AML-193 (cell line): Measurements from ENCODE around the gene GRIK5.

ENCODE experiments used
- DNase-seq, 2 experiments: peaks; one replicate each; lab custom pipeline; 2025; lab: John Stamatoyannopoulos, UW

GRIK5 gene

DNA sequence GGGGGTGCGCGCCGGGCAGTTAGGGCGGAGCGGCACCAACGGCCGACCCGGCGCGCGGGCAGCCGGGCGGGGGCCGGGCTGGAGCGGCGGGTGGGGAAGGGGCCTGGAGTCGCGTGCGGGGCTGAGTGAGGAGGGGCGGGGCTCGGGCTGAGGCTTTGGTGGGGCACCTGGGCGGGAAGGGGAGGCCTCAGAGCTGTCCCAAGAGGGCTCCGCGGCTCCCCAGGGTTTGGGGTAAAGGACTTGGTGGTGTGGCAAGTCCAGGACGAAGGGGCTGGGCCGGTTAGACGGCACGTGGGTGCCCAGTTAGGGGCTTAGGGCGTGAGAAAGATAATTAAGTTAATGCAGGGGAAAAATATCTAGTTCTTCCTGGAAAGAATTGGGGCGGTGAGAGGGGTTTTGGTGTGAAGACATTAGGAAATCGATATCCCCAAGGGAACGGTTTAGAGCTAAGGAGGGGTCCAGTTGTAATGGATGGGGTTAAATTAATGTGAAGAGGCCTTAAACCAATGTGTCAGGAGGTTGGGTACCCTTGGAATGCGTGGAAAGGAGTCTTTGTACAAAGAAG is 6.5 kb upstream of the GRIK5 start:
- DNase-seq: no peak

- DNase-seq: peak; percentile 99
These were observed 5.8 kb upstream of the GRIK5 start, which contains the start of gene ZNF574 for GRCh38 chr19:42075616-42076379. TSS of gene ZNF574 (plus strand) at chr19:42076166. CDS start at chr19:42078607, 2,441 bp downstream.

DNA sequence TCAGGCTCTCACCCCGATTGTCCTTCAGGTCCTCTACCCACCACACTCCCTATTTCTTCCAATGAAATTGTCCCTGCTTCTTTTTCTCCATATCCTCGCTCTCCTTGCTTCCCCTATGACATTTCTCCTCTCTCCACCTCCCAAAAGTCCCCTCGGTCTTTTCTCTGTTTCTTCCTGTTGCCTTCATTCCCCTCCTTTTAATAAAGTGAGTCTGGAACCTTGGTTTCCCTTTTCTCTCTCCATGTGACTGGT is 5.3 kb upstream of the GRIK5 start:
- peak in 1 of 2 experiments; percentile 37 for DNase-seq

DNA sequence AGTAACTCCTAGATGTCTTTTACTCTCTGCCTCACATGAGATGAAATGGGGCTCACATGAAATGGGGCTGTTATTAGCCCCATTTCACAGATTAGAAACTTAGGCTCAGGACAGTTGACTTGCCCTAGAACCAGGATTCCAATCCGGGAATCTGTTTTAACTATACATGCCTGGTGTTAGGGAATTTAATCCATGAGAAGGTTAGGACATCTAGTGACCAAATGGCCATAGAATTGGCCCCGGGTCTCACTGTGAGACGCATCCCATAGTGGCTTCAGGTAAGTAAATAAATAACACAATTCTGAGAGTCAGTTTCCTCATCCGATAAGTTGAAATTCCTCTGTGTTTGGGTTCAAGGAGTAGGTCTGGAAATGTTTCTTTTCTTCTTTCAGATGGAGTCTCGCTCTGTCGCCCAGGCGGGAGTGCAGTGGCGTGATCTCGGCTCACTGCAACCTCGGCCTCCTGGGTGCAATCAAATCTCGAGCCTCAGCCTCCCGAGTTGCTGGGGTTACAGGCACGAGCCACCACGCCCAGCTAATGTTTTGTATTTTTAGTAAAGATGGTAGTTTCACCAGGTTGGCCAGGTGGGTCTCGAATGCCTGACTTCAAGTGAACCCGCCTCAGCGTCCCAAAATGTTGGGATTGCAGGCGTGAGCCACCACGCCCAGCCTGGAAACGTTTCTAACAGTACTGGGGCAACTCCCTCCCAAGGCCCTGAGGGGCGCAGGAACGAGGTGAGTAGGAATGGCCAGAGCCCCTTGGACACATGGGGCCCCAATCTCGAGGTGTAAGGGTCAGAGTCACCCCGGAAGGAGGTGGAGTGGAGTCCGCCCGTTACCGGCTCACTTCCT is 4.7 kb upstream of the GRIK5 start:
- peak in 1 of 2 experiments; percentile 38 for DNase-seq

DNA sequence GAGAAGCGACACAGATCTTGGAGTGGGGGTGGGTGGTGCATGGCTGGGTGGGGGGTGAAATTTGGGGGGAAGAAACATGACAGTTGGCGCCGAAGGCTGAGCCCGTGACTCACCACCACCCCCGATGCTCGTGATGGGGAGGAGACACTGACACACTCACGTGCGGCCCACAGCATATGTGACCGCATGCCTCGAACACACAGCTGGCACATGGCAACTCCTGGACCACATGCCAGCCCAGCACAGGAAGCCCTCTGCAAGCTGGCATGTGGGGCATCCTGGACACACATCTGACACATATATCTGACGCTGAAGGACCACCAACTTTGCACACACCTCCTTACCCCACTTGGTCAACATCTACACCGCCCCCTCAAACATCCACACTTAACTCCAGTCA is 1.2 kb upstream of the GRIK5 start:
- DNase-seq: no peak

GRCh38 chr19:42068756-42069571 is 1.0 kb downstream of the GRIK5 start:
- DNase-seq: no peak

GRCh38 chr19:42068361-42068755 is 1.6 kb downstream of the GRIK5 start:
- DNase-seq: no peak

DNA sequence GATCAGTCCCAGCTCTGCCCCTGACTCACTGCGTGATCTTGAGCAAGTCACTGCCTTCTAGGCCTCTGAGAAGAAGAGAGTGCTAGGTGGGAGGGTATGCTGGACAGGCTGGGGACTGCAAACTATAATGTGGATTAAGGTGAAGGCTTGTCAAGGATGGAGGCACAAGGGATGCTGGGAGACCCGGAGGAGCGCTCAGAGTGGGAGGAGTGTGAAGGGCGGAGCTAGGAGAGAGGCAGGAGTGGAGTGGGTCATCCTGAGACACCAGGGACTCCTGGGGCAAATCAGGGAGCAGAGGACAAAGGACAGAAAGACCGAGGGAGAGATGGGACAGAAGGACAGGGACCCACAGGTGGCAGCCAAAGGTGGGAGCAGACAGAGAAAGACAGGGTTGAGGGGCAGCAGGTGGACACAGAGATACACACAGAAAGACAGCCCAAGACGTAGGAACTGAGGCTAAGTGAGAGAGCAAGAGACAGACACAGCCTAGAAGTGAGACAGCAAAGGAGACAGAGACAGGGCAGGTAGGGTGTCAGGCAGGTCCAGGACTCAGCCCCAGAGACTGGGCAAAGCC is 2.6 kb downstream of the GRIK5 start:
- DNase-seq: no peak

GRCh38 chr19:42066075-42066754 is 3.8 kb downstream of the GRIK5 start:
- DNase-seq: no peak

DNA sequence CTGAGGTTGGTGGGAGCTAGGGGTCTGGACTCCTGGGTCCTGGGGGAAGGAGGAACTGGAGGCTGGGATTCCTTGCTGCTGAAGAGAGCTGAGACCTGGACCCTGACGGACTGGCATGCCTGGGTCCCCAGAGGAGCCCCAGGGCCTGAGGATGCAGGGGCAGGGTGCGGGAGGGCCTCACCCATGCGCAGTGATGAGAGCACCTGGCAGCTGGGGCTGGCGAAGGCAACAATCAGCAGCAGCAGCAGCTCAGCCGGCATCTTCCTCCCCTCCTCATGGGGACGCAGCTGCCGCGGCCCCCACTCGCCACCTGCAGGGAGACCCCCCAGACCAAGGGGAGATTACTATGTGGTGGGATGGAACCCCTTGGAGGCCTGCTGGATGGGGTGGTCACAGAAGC is 4.5 kb downstream of the GRIK5 start:
- no peak for DNase-seq

DNA sequence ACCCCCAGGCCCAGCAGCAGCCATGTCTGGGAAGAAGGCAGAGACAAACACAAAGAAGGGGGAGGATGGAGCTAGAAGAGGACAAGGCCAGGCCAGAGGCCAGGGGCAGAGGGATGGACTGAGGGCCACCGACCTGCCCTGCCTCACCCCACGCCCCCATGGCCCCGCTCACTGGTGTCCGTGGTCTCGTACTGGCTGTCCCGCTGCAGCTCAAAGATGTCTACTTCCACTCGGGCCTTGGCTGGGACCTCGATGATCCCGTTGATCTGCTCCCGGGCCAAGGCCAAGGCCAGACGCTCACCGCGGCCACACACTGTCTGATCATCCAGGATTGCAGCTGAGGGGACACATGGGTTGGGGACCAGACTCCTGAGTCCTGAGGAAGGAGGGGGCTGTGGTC is 5.0 kb downstream of the GRIK5 start:
- DNase-seq: no peak

- DNase-seq: no peak
These were observed 5.6 kb downstream of the GRIK5 start for GRCh38 chr19:42064432-42064831.

DNA sequence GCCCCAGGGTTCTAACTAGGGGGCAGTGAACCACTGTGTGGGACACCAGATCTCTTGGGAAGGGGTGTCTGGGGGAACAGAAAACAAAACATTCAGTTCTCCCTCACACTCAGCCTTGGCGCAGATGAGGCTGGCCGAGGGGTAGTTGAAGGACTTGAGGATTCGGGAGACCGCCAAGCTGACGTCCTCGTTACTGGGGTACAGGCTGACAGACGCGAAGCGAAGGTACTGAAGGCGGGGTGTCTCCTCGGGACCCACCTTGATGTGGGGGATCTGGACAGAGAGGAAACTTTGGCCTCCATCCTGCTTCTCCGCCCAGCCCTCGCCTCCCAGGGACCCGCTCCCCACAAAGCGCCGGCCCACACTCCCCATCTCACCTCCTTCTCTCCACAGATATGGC is 7.6 kb downstream of the GRIK5 start:
- no peak for DNase-seq

DNA sequence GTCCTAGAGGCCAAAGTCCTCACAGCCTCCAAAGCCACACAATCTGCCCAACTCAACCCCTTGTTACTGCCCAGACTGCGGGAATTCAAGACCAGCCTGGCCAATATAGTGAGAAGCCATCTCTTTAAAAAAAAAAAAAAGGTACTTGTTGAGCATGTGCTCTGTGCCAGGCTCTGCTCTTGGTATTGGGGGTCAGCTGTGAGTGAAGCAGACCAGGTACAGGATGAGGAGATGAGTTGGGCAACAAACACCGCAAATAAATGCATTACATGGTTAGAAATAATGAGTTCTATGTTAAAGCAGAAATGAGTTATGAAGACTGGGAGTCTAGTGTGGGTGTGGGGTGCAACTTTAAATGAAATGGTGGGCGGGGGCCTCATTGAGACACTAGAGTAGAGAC is 9.9 kb downstream of the GRIK5 start:
- DNase-seq: no peak

GRCh38 chr19:42059196-42059595 is 10.8 kb downstream of the GRIK5 start:
- no peak for DNase-seq

GRCh38 chr19:42057846-42058245 is 12.2 kb downstream of the GRIK5 start:
- DNase-seq: no peak

DNA sequence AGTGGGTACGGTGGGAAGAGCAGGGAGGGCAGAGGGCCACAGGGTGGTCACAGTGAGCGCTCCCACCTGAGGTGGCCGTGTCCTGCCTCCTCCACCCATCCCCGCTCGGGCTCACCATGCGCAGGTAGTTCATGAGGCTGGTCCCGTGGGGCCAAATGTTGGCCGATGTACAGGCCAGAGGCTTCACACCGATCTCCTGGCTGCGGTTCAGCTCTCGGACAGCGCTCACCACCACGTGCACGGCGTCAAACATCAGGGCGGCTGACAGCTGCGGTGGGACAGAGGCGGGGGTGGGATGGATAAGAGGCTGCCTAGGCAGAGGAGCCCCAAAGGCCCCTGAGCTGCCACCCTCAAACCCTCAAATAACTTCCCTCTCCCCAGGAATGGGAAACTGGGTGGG is 15.8 kb downstream of the GRIK5 start:
- DNase-seq: no peak

- DNase-seq: no peak
These were observed 16.7 kb downstream of the GRIK5 start for GRCh38 chr19:42053037-42053935.

DNA sequence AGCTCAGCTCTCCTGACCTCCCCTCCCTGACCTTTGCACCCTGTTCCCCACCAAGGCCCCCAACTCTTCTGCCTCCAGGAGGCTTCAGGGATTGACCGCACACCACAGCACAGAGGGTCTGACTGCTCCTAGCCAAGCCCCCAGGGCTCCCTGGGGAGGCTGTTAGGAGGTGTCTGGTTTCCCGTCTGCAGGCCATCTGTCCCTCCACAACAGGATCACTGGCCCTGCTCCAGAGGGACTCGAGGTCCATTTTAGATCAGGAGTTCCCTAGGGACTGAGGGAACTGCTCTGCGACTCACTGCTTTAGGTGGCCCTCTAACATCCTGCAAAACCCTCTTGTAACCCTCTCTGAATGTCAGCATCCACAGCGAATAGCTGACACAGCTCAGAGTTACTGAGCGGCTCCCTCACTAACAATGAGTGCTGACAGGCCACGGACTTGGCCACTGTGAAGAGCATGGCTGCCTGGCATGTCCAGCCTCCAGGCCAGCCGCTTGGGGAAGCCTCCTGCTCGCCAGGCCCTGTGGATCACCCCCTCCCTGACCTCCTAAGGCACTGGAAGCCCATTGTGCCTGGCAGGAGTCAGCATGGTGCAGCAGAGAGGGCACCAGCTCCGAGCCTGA is 17.7 kb downstream of the GRIK5 start:
- no peak for DNase-seq
